ENCODE results near the gene LRIT2. TPM values are rescaled to one million over a fixed set of nuclear protein-coding genes. Genes with fewer than 3 reads are reported as not detected.

The LRIT2 gene
- total and polyA plus RNA-seq, 9 of the 15 experiments (the other 6 are each of a cell fraction or from before 2014, with no cell fraction given): not detected

GRCh38 chr10:84237199-84238051, 12.1 kb upstream of the LRIT2 start (continued):
- peak in 1 of 2 experiments; percentile 80; a peak in 1 of 3 replicates for TF ChIP-seq CBX3 (IDR thresholded peaks at IDR 0.05; ENCODE audit: borderline replicate concordance in 1 of 2, low read length in 2 of 2)
- TF ChIP-seq, protein P1, sequence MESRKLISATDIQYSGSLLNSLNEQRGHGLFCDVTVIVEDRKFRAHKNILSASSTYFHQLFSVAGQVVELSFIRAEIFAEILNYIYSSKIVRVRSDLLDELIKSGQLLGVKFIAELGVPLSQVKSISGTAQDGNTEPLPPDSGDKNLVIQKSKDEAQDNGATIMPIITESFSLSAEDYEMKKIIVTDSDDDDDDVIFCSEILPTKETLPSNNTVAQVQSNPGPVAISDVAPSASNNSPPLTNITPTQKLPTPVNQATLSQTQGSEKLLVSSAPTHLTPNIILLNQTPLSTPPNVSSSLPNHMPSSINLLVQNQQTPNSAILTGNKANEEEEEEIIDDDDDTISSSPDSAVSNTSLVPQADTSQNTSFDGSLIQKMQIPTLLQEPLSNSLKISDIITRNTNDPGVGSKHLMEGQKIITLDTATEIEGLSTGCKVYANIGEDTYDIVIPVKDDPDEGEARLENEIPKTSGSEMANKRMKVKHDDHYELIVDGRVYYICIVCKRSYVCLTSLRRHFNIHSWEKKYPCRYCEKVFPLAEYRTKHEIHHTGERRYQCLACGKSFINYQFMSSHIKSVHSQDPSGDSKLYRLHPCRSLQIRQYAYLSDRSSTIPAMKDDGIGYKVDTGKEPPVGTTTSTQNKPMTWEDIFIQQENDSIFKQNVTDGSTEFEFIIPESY (CRISPR knock-in tag; IDR thresholded peaks at IDR 0.05): peak; percentile 97
- no peak for TF ChIP-seq MCM2 (IDR thresholded peaks at IDR 0.05; ENCODE audit: low read depth)
- peak in 1 of 2 experiments; percentile 15; a peak in 1 of 4 replicates for TF ChIP-seq RAD21 (CRISPR knock-in tag; conservative IDR thresholded peaks at IDR 0.05 in 1 of 2, IDR thresholded peaks at IDR 0.05 in 1 of 2)
- peak; percentile 76 to 97 for TF ChIP-seq E2F6 (IDR thresholded peaks at IDR 0.05; ENCODE audit: borderline replicate concordance in 1 of 2, extremely low read depth in 1 of 2, insufficient read depth in 1 of 2, insufficient read length in 1 of 2, low read depth in 1 of 2, low read length in 1 of 2, poor library complexity in 1 of 2, severe bottlenecking in 1 of 2)
- no peak for TF ChIP-seq ZNF41 (CRISPR knock-in tag; conservative IDR thresholded peaks at IDR 0.05)
- peak; percentile 73 for TF ChIP-seq HNRNPLL (IDR thresholded peaks at IDR 0.05; ENCODE audit: low read depth, low read length, poor library complexity, severe bottlenecking)
- no peak for TF ChIP-seq ZNF699 (CRISPR knock-in tag; IDR thresholded peaks at IDR 0.05; ENCODE audit: insufficient replicate concordance)
- TF ChIP-seq ZBTB1 (CRISPR knock-in tag; IDR thresholded peaks at IDR 0.05; ENCODE audit: borderline replicate concordance, low read depth): 0 out of 2 replicates have a peak, but pooled peaks have one; percentile 30
- TF ChIP-seq, protein P2, sequence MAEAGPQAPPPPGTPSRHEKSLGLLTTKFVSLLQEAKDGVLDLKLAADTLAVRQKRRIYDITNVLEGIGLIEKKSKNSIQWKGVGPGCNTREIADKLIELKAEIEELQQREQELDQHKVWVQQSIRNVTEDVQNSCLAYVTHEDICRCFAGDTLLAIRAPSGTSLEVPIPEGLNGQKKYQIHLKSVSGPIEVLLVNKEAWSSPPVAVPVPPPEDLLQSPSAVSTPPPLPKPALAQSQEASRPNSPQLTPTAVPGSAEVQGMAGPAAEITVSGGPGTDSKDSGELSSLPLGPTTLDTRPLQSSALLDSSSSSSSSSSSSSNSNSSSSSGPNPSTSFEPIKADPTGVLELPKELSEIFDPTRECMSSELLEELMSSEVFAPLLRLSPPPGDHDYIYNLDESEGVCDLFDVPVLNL (CRISPR knock-in tag; IDR thresholded peaks at IDR 0.05; ENCODE audit: low read depth): no peak

All from K562 (cell line).